Measurements from ENCODE around the gene CCN2. TPM values are rescaled to one million over a fixed set of nuclear protein-coding genes. Genes with fewer than 3 reads are reported as not detected.

CCN2 gene, protein sequence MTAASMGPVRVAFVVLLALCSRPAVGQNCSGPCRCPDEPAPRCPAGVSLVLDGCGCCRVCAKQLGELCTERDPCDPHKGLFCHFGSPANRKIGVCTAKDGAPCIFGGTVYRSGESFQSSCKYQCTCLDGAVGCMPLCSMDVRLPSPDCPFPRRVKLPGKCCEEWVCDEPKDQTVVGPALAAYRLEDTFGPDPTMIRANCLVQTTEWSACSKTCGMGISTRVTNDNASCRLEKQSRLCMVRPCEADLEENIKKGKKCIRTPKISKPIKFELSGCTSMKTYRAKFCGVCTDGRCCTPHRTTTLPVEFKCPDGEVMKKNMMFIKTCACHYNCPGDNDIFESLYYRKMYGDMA
- total RNA-seq = not detected

DNA sequence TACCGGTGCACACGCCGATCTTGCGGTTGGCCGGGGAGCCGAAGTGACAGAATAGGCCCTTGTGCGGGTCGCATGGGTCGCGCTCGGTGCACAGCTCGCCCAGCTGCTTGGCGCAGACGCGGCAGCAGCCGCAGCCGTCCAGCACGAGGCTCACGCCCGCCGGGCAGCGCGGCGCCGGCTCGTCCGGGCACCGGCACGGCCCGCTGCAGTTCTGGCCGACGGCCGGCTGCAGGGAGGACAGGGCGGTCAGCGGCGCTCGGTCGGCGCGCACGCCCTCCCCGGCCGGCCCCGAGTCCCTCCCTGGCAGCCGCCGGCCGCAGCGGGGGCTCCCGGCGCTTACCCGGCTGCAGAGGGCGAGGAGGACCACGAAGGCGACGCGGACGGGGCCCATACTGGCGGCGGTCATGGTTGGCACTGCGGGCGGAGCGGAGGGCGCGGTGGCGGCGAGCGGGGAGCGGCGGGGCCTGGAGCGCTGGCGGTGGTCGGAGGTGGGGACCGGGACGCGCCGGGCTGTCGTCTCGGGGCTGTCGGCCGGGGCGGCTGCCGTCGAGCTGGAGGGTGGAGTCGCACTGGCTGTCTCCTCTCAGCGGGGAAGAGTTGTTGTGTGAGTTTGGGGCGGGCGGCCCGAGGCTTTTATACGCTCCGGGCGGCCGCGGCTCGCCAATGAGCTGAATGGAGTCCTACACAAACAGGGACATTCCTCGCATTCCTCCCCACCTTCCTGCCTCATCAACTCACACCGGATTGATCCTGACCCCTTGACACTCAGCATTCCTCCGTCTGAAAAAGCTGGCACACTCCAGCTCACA lies at the start of gene CCN2:
TSS of gene CCN2 (minus strand) at position 606 of the 809 bp plus-strand sequence. CDS start at position 406, 200 bp downstream.
- peak; percentile 53 for ATAC-seq
- peaks cover 78% of the 10 kb centered on the region for H3K27me3 Mint-ChIP-seq
- no peaks in the 10 kb centered on the region for H3K36me3 Mint-ChIP-seq
- H3K27ac Mint-ChIP-seq = no peak within 1 kb of the TSS
- H3K9me3 Mint-ChIP-seq (ENCODE audit: low read depth) = no peaks in the 10 kb centered on the region
- CTCF ChIA-PET = interaction anchor here (1.2 to 1.5 kb wide), 2 partner anchors 12 to 36 kb away, joined by 3 read pairs; no protein-coding TSS in a partner anchor
- H3K4me1 Mint-ChIP-seq = peaks cover 11% of the 10 kb centered on the region
- DNase-seq = no peak
- H3K4me3 Mint-ChIP-seq = peak within 1 kb of the TSS; percentile 54

DNA sequence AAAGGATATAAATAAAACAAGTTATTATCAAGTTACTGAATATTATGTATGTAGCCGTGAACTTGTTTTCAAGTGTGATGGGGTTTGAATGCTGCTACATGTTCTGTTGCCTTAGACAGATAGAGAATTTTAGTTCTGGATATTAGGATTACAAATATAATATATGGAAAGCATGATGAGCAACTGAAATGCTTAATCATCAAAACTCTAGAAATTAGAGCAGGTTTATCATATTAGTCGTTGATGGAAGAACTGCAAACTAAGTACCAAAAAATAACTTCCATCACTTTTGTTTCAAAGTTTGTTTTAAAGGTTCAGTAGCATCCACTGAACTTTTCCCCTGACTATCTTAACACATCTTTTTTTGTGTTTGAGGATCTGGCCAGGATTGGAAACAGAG lies 49.1 kb upstream of the CCN2 start:
- H3K9me3 Mint-ChIP-seq (ENCODE audit: low read depth) = peaks cover 2% of the 10 kb centered on the region
- no peaks in the 10 kb centered on the region for H3K4me1 Mint-ChIP-seq
- CTCF ChIA-PET = no interaction called here
- DNase-seq (no peak), ATAC-seq (no peak)
- H3K36me3 Mint-ChIP-seq = no peaks in the 10 kb centered on the region
- no peak overlapping the region for H3K4me3 Mint-ChIP-seq
- no peaks in the 10 kb centered on the region for H3K27me3 Mint-ChIP-seq
- H3K27ac Mint-ChIP-seq = no peak overlapping the region

DNA sequence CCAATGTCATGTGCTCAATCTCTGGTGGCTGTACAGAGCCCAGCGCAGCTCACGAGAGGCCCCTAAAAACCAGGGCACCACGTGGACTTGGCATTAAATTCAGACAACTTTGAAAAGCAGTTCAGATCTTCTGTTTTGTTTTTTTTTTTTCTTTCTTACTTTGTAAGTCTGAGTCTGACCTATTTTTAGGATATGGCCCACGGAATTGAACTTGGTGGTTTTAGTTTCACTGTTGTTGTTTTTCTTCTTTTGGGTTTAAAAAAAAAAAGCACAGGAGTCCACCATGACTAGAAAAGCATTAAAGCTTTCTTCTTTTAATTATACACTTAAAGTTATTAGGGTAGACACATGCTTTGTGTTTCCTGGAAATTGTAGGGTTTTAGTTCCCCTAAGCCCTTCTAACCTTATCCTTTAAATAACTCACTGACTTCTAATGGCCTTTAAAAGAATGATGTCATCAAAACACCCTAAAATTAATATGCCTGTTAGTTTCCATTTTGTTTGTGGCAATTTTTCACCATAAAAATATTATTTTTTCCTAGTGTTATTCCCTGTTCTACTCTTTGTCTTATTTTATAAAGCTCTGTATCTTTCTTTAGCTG lies 48.5 kb upstream of the CCN2 start:
- CTCF ChIA-PET = interaction anchor here (1.6 kb wide), 1 partner anchor 11 kb away, joined by 3 read pairs; no protein-coding TSS in a partner anchor

DNA sequence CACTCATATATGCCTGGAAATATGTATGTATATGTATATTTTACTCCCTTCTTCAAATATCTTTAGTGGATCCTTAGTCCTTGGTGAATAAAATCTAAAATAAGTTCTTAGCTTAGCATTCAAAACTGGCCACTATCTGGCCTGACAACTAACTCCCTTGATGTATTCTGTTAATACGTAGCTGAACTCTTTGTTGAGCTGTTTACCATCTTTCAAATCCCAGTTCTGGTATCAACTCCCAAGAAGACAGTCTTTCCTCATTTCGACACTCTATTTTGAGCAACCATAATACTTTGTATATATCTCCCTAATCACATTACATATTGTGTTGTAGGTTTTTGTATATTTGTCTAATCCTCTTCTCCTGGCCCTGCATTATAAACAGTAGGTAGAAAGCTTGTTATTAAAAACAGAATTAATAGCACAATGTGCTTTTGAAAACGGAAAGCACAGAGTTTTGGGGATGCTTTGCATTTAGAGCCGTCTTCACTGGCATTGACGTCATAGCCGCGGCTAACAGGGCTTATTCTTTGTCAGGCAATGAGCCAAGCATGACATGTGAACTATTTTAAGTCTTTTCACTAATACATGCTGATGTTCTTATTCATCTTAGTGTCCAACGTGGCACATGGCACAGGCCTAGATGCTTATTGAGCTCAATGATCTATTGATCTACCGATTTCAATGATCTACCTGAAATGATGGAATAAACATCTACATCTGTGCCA lies 47.2 kb upstream of the CCN2 start:
- Mint-ChIP-seq H3K9me3 (ENCODE audit: low read depth) (no peaks in the 10 kb centered on the region), H3K27ac (no peak overlapping the region), H3K27me3 (no peaks in the 10 kb centered on the region), H3K4me3 (no peak overlapping the region), H3K36me3 (no peaks in the 10 kb centered on the region), H3K4me1 (no peaks in the 10 kb centered on the region)
- no peak for ATAC-seq
- no peak for DNase-seq
- CTCF ChIA-PET = interaction anchor here (1.6 kb wide), 1 partner anchor 12 kb away, joined by 3 read pairs; no protein-coding TSS in a partner anchor

More for the DNA sequence above, 48.5 kb upstream of the CCN2 start:
- no peak overlapping the region for H3K4me3 Mint-ChIP-seq
- no peaks in the 10 kb centered on the region for H3K4me1 Mint-ChIP-seq
- no peaks in the 10 kb centered on the region for H3K36me3 Mint-ChIP-seq
- no peak overlapping the region for H3K27ac Mint-ChIP-seq
- ATAC-seq = no peak
- H3K9me3 Mint-ChIP-seq (ENCODE audit: low read depth) = peaks cover 2% of the 10 kb centered on the region
- no peak for DNase-seq
- H3K27me3 Mint-ChIP-seq = no peaks in the 10 kb centered on the region

DNA sequence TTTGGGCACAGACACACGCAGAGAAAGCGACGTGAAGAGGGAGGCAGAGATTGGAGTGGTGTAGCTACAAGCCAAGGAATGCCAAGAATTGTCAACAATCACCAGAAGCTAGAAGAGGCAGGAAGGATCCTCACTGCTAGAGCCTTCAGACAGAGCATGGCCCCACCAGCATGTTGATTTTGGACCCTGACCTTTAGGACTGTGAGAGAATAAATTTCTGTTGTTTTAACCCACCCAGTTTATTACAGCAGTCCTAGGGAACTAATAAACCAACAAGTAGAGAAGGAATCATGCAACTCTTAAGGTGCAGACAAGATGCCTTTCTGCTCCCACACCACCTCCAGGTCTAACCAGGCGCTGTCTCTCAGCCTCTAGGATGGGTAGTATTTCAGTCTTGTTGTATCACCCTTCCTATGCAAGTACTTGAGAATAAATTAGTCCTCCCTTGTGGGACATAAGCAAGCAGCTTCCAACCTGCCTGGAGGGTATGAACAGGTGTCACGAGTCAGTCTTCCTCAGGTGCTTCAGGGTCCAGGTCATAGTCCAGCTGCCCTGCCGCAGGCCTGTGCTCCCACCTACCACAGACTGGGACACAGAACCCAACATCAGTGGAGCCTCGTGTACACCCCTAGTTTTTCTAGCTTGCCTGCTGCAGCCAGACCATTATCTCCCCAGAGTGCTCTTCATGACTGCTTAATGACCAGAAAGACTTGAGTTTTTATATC lies 46.4 kb upstream of the CCN2 start:
- Mint-ChIP-seq H3K27me3 (no peaks in the 10 kb centered on the region), H3K36me3 (no peaks in the 10 kb centered on the region), H3K4me1 (no peaks in the 10 kb centered on the region), H3K4me3 (no peak overlapping the region), H3K27ac (no peak overlapping the region), H3K9me3 (ENCODE audit: low read depth) (no peaks in the 10 kb centered on the region)
- DNase-seq (no peak), ATAC-seq (no peak)
- CTCF ChIA-PET = no interaction called here

DNA sequence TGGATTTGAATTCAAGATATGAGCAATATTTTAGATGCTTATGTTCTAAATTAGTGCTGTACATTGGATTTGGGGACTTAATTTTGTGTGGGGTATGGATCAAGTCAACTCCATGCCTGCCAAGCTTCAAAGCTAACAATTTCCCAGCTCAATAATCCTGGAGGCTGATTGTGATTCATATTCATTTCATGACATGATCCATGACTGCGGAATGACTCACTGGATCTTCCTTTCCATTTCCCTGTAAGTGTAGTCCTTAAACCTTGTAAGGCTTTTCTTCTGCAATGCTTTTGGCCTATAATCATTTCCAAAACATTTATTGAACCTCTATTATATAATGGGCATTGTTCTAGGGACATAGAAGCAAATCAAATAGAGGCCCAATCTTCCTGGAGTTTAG lies 44.7 kb upstream of the CCN2 start:
- no peak for ATAC-seq
- DNase-seq = no peak
- Mint-ChIP-seq H3K27me3 (no peaks in the 10 kb centered on the region), H3K36me3 (no peaks in the 10 kb centered on the region), H3K4me3 (no peak overlapping the region), H3K27ac (no peak overlapping the region), H3K4me1 (no peaks in the 10 kb centered on the region), H3K9me3 (ENCODE audit: low read depth) (no peaks in the 10 kb centered on the region)
- CTCF ChIA-PET = no interaction called here

DNA sequence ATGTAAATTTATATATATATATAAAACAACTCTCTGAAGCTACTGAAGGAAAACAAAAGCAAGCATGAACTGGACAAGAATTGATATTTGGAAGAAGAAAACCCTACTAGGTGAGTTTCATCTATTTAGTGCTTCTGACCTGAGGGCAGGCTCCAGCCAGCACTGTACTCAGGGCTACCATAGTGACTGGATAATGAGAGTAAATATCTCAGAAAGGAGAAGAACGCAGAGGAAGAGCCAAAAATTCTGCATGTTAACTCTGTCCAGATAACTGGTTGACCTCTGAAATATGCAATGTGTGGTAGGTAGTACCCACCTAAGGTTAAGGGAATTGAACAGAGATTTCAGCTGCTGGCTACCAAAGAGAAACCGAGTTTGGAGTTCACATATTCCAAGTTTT lies 41.4 kb upstream of the CCN2 start:
- CTCF ChIA-PET = no interaction called here
- Mint-ChIP-seq H3K9me3 (ENCODE audit: low read depth) (no peaks in the 10 kb centered on the region), H3K4me3 (no peak overlapping the region), H3K27ac (no peak overlapping the region), H3K4me1 (no peaks in the 10 kb centered on the region), H3K27me3 (no peaks in the 10 kb centered on the region), H3K36me3 (no peaks in the 10 kb centered on the region)
- DNase-seq (no peak), ATAC-seq (no peak)

DNA sequence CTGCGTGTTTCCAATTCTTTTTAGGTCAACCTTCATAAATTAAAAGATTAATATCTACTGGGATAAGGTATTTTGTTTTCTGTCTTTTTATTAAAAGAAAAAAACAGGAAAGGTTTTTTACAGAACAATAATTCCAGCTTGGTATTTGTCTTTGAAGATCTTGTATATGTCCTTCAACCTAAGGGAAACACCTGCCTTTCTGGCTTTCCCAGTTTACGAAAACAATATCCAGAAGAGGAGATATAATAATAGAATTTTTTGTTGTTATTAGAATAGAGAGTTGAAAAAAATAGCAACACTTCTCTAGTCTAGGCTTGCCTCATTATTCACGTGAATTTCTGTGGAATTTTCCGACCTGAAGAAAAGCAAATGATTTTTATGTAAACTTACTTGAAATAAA lies 37.9 kb upstream of the CCN2 start:
- CTCF ChIA-PET = no interaction called here
- no peaks in the 10 kb centered on the region for H3K4me1 Mint-ChIP-seq

DNA sequence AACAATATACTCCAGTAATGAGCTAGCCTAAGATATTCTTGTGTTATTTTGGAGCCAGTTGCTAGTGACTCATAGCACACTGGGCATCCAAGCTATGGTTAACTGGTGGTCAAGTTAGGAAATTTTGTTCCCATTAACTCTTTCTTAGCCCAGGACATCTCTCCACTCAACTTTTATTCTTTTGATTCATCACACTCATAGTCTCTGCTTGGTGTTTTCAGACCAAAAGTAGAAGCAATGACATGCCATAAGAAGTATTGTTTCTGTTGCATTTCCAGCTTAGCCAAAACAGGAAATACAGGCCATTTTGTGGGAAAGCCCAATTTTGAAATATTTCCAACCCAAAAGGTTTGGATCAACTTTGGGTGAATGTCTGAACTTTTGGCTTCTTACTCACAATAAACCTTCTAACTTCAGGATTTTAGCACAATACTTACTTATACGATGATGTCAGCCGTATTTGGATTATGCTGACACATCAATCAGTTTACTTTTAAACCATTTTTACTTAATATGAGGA lies 31.6 kb upstream of the CCN2 start:
- no peak overlapping the region for H3K27ac Mint-ChIP-seq
- no peak for DNase-seq
- H3K9me3 Mint-ChIP-seq (ENCODE audit: low read depth) = no peaks in the 10 kb centered on the region
- H3K27me3 Mint-ChIP-seq = peaks cover 3% of the 10 kb centered on the region
- no peaks in the 10 kb centered on the region for H3K4me1 Mint-ChIP-seq
- no peaks in the 10 kb centered on the region for H3K36me3 Mint-ChIP-seq
- no peak for ATAC-seq
- CTCF ChIA-PET = no interaction called here
- H3K4me3 Mint-ChIP-seq = no peak overlapping the region

More for the DNA sequence above, 37.9 kb upstream of the CCN2 start:
- H3K27ac Mint-ChIP-seq = no peak overlapping the region
- no peaks in the 10 kb centered on the region for H3K36me3 Mint-ChIP-seq
- ATAC-seq = no peak
- H3K27me3 Mint-ChIP-seq = peaks cover 1% of the 10 kb centered on the region
- no peak for DNase-seq
- H3K9me3 Mint-ChIP-seq (ENCODE audit: low read depth) = no peaks in the 10 kb centered on the region
- H3K4me3 Mint-ChIP-seq = no peak overlapping the region

DNA sequence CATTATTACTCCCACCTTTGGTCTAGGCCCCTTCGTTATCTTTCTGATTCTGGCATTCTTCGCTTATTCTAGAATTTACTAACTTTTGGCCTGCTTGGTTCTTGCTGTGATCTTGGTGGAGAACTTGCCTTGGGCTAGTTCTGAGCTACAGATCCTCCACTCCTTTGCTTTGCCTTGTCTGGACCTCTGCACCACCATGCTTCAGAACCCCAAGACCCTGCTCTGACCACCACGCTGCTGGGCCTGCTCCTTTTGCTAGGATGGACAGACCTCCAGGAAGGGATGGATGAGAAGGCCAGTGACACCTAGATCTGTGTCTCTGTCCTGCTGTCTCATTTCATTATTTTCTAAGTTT lies 30.4 kb upstream of the CCN2 start:
- no peaks in the 10 kb centered on the region for H3K9me3 Mint-ChIP-seq (ENCODE audit: low read depth)
- ATAC-seq (no peak), DNase-seq (no peak)
- no peaks in the 10 kb centered on the region for H3K4me1 Mint-ChIP-seq
- peaks cover 3% of the 10 kb centered on the region for H3K27me3 Mint-ChIP-seq
- no peaks in the 10 kb centered on the region for H3K36me3 Mint-ChIP-seq
- CTCF ChIA-PET = no interaction called here
- H3K4me3 Mint-ChIP-seq = no peak overlapping the region
- H3K27ac Mint-ChIP-seq = no peak overlapping the region

DNA sequence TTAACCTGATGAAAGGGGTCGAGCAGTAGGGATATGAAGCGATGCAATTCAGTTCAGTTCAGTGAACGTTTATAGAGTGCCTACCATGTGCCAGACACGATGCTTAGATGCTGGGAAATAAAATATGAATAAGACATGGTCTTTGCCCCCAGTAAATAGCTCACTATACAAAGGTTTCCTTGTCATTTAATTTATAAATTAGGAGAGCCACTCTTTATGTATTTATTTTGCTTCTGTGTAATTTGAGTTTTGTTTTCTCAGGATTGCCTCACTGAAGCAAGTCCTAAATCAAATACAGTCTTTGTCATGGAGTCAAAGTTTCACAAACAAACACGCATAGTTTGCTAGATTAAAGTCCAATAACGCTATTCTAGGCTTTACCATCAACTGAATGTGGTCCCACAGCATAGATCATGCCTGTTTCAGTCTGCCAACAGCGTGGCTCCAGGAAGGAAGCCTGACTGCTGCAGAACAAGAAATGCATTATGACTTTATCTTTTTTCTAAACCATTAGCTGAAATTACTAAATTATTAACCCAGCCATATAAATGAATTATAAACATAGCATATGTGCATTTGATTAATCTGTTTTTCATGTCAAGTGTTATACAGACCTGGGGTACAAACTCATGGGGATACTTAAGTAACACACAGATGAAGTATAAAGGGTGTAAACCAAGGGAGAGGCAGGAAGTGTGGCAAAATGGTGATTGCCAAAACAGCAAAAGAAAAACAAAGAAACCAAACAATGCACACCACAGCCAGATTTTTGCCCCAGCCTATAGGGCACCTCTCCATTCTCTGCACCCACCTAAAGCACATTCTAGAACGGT lies 29.8 kb upstream of the CCN2 start:
- no peaks in the 10 kb centered on the region for H3K9me3 Mint-ChIP-seq (ENCODE audit: low read depth)
- CTCF ChIA-PET = no interaction called here
- no peak overlapping the region for H3K27ac Mint-ChIP-seq
- no peaks in the 10 kb centered on the region for H3K4me1 Mint-ChIP-seq
- ATAC-seq (no peak), DNase-seq (no peak)
- no peaks in the 10 kb centered on the region for H3K36me3 Mint-ChIP-seq
- H3K4me3 Mint-ChIP-seq = no peak overlapping the region
- peaks cover 7% of the 10 kb centered on the region for H3K27me3 Mint-ChIP-seq

DNA sequence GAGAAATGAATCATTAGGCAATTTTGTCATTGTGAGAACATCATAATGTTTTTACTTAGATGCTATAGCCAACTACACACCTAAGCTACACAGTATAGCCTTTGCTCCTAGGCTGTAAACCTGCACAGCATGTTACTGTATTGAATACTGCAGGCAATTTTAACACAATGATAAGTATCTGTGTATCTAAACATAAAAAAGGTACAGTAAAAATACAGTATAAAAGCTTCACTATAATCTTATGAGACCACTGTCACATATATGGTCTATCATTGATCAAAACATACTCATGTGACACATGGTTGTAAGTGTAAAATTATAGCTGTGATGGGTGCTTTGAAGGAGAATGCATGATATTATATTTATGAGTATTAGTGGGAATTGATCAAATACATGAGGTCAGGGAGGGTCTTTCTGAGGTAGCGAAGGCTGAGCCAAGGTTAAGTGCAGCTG lies 29.2 kb upstream of the CCN2 start:
- CTCF ChIA-PET = no interaction called here
- Mint-ChIP-seq H3K27ac (no peak overlapping the region), H3K27me3 (peaks cover 11% of the 10 kb centered on the region), H3K9me3 (ENCODE audit: low read depth) (no peaks in the 10 kb centered on the region), H3K36me3 (no peaks in the 10 kb centered on the region), H3K4me1 (no peaks in the 10 kb centered on the region), H3K4me3 (no peak overlapping the region)
- DNase-seq = no peak
- no peak for ATAC-seq
